ENCODE data around the gene NPIPB2.

- no peak for TF ChIP-seq CTCF (IDR thresholded peaks at IDR 0.05; ENCODE audit: insufficient read depth, low read depth, low read length)
- TF ChIP-seq EZH2 (IDR thresholded peaks at IDR 0.05; ENCODE audit: insufficient read depth, low read length): no peak
Observed at GRCh38 chr16:11976850-11977375, 35.1 kb upstream of the NPIPB2 start.
